Measurements from ENCODE around the gene CHAT. TPM values are rescaled to one million over a fixed set of nuclear protein-coding genes. Genes with fewer than 3 reads are reported as not detected.
A peak's percentile ranks its signal among the peaks of the same experiment; 100 is the strongest.

CHAT gene
- total RNA-seq, 1 experiment from 2014 or later, result not detected

DNA sequence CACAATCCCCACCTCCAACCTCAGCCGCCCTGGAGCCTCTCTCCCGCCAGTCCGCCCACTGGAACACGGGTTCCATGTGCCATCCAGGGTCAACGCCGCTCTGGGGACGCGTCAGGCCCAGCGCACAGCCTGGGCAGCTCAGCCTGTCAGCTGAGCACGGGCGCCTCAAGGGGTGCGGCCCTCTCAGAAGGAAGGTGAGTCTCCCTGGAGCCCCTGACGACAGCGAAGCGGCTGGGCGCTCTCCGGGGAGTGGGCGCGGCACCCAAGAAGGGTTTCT, 4.9 kb upstream of the CHAT start:
- H3K27ac Mint-ChIP-seq, result no peak overlapping the region
- H3K23me2 ChIP-seq (ENCODE audit: insufficient read length, low read depth, low read length, poor library complexity, severe bottlenecking), result peaks cover 25% of the 10 kb centered on the region
- TF ChIP-seq, protein P1, sequence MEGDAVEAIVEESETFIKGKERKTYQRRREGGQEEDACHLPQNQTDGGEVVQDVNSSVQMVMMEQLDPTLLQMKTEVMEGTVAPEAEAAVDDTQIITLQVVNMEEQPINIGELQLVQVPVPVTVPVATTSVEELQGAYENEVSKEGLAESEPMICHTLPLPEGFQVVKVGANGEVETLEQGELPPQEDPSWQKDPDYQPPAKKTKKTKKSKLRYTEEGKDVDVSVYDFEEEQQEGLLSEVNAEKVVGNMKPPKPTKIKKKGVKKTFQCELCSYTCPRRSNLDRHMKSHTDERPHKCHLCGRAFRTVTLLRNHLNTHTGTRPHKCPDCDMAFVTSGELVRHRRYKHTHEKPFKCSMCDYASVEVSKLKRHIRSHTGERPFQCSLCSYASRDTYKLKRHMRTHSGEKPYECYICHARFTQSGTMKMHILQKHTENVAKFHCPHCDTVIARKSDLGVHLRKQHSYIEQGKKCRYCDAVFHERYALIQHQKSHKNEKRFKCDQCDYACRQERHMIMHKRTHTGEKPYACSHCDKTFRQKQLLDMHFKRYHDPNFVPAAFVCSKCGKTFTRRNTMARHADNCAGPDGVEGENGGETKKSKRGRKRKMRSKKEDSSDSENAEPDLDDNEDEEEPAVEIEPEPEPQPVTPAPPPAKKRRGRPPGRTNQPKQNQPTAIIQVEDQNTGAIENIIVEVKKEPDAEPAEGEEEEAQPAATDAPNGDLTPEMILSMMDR (conservative IDR thresholded peaks at IDR 0.05), result no peak

More for the DNA sequence above, 4.9 kb upstream of the CHAT start:
- Histone ChIP-seq H2AK5ac (ENCODE audit: insufficient read length, low read length) (no peak overlapping the region), H3K4me1 (ENCODE audit: insufficient read depth, low read length) (no peaks in the 10 kb centered on the region; the same call in 1 of the 2 replicates), H4K91ac (ENCODE audit: insufficient read length, low read depth, low read length) (no peak overlapping the region), H3K56ac (ENCODE audit: insufficient read length, low read depth, low read length) (no peak overlapping the region), H3K79me1 (ENCODE audit: insufficient read depth, low read depth, low read length, poor library complexity, severe bottlenecking) (no peaks in the 10 kb centered on the region), H3K4me2 (ENCODE audit: insufficient read depth, insufficient read length, low read length) (peak overlapping the region; percentile 36), H3K4ac (ENCODE audit: low read depth, low read length) (no peak overlapping the region), H2BK5ac (ENCODE audit: insufficient read length, low read length) (no peak overlapping the region), H4K8ac (replicated peaks; ENCODE audit: insufficient read length, low read depth, low read length) (no peak overlapping the region), H3K18ac (ENCODE audit: insufficient read length, low read depth, low read length) (no peak overlapping the region), H2BK120ac (ENCODE audit: low read depth, low read length, poor library complexity, severe bottlenecking) (no peak overlapping the region), H2AFZ (ENCODE audit: low read length) (no peak overlapping the region), H3K79me2 (ENCODE audit: insufficient read depth, low read length) (no peaks in the 10 kb centered on the region), H3K23ac (ENCODE audit: insufficient read length, low read depth, low read length) (no peak overlapping the region), H4K20me1 (ENCODE audit: control insufficient read depth, insufficient read depth, insufficient read length) (peaks cover 2% of the 10 kb centered on the region), H2BK20ac (ENCODE audit: low read depth, low read length, poor library complexity, severe bottlenecking) (no peak overlapping the region), H3K9ac (ENCODE audit: extremely low read depth, insufficient read length, low read length) (no peak overlapping the region), H2BK15ac (ENCODE audit: low read depth, low read length) (no peak overlapping the region), H3T11ph (ENCODE audit: low read length) (no peak overlapping the region), H3K27ac (ENCODE audit: insufficient read length, low read depth, low read length) (no peak overlapping the region), H4K5ac (ENCODE audit: insufficient read length, low read depth, low read length) (no peak overlapping the region), H3K9me3 (ENCODE audit: control insufficient read depth, low read depth, low read length) (no peaks in the 10 kb centered on the region), H2BK12ac (ENCODE audit: insufficient read length, low read depth, low read length) (no peak overlapping the region), H3K14ac (ENCODE audit: insufficient read depth, low read length) (no peak overlapping the region), H3K27me3 (ENCODE audit: insufficient read depth, low read length) (peaks cover 66% of the 10 kb centered on the region)
- peak; percentile 53 for DNase-seq
- WGBS (ENCODE audit: extremely low coverage, insufficient read length, low lambda C conversion rate), result no CpG with 5 or more reads among the region's 19 CpGs
- H3K9me3 Mint-ChIP-seq, result peaks cover 2 to 12% of the 10 kb centered on the region in 2 experiments; a peak in 4 of 5 replicates
- H3K36me3 Mint-ChIP-seq (ENCODE audit: insufficient read depth in 1 of 3, low read depth in 3 of 3), result no peaks in the 10 kb centered on the region; a peak in 1 of 7 replicates
- H3K27me3 Mint-ChIP-seq (ENCODE audit: low read depth), result peaks cover 99% of the 10 kb centered on the region
- peak overlapping the region; percentile 58 to 81 for H3K4me3 Mint-ChIP-seq
- peaks cover 29 to 44% of the 10 kb centered on the region in 2 experiments for H3K4me1 Mint-ChIP-seq
